ENCODE measurements around the gene CRIM1. TPM values are rescaled to one million over a fixed set of nuclear protein-coding genes. Genes with fewer than 3 reads are reported as not detected.

The CRIM1 gene
- total RNA-seq, 4 donors from 2014 or later = 72.6 to 162 (median 112) TPM

GRCh38 chr2:36405183-36405582 is 49.6 kb downstream of the CRIM1 start:
- no peak for DNase-seq (ENCODE audit: low spot score in 2 of 2)
- H3K4me3 ChIP-seq = no peak overlapping the region
- H3K27me3 ChIP-seq = no peaks in the 10 kb centered on the region
- no peaks in the 10 kb centered on the region for H3K36me3 ChIP-seq
- H3K4me1 ChIP-seq = peaks cover 25% of the 10 kb centered on the region
- no peak overlapping the region for H3K27ac ChIP-seq
- 76% methylated on average over 5 of the region's 5 CpGs for WGBS
- TF ChIP-seq POLR2A (IDR thresholded peaks at IDR 0.05) (no peak), POLR2AphosphoS5 (IDR thresholded peaks at IDR 0.05) (no peak), CTCF (IDR thresholded peaks at IDR 0.05) (no peak)
- no peaks in the 10 kb centered on the region for H3K9me3 ChIP-seq

- H3K4me1 ChIP-seq = peaks cover 28% of the 10 kb centered on the region
- no peaks in the 10 kb centered on the region for H3K36me3 ChIP-seq
- H3K27me3 ChIP-seq = no peaks in the 10 kb centered on the region
- no peak overlapping the region for H3K27ac ChIP-seq
- WGBS = 92% methylated on average over 3 of the region's 3 CpGs
- TF ChIP-seq EP300 (IDR thresholded peaks at IDR 0.05) = no peak
- TF ChIP-seq POLR2AphosphoS5 (IDR thresholded peaks at IDR 0.05) = no peak
- no peak for TF ChIP-seq CTCF (IDR thresholded peaks at IDR 0.05)
- TF ChIP-seq POLR2A (IDR thresholded peaks at IDR 0.05) = no peak
- no peak overlapping the region for H3K4me3 ChIP-seq
- no peak for DNase-seq (ENCODE audit: low spot score in 2 of 2)
- H3K9me3 ChIP-seq = no peaks in the 10 kb centered on the region
These were observed 50.7 kb downstream of the CRIM1 start for GRCh38 chr2:36406296-36406695.

GRCh38 chr2:36407413-36407812 is 51.8 kb downstream of the CRIM1 start:
- DNase-seq (ENCODE audit: low spot score in 2 of 2) = no peak
- WGBS = 33% methylated on average over 4 of the region's 4 CpGs
- H3K27me3 ChIP-seq = no peaks in the 10 kb centered on the region
- TF ChIP-seq EP300 (IDR thresholded peaks at IDR 0.05) = no peak
- TF ChIP-seq POLR2A (IDR thresholded peaks at IDR 0.05) = no peak
- TF ChIP-seq CTCF (IDR thresholded peaks at IDR 0.05) = no peak
- TF ChIP-seq POLR2AphosphoS5 (IDR thresholded peaks at IDR 0.05) = no peak
- no peaks in the 10 kb centered on the region for H3K36me3 ChIP-seq
- H3K4me3 ChIP-seq = no peak overlapping the region
- H3K4me1 ChIP-seq = peaks cover 28% of the 10 kb centered on the region
- H3K27ac ChIP-seq = peak overlapping the region; percentile 55
- no peaks in the 10 kb centered on the region for H3K9me3 ChIP-seq

- 62% methylated on average over 10 of the region's 10 CpGs for WGBS
- Histone ChIP-seq H3K36me3 (no peaks in the 10 kb centered on the region), H3K27me3 (no peaks in the 10 kb centered on the region), H3K27ac (peak overlapping the region; percentile 55), H3K4me3 (no peak overlapping the region), H3K4me1 (peaks cover 33% of the 10 kb centered on the region), H3K9me3 (no peaks in the 10 kb centered on the region)
- TF ChIP-seq CTCF (IDR thresholded peaks at IDR 0.05) = no peak
- no peak for TF ChIP-seq EP300 (IDR thresholded peaks at IDR 0.05)
- TF ChIP-seq POLR2AphosphoS5 (IDR thresholded peaks at IDR 0.05) = no peak
- TF ChIP-seq POLR2A (IDR thresholded peaks at IDR 0.05) = no peak
- DNase-seq (ENCODE audit: low spot score in 2 of 2) = no peak
These were observed 52.7 kb downstream of the CRIM1 start for GRCh38 chr2:36408198-36408703.

- no peak for DNase-seq (ENCODE audit: low spot score in 2 of 2)
- TF ChIP-seq EP300 (IDR thresholded peaks at IDR 0.05) = no peak
- Histone ChIP-seq H3K27me3 (no peaks in the 10 kb centered on the region), H3K9me3 (no peaks in the 10 kb centered on the region), H3K36me3 (no peaks in the 10 kb centered on the region), H3K4me1 (peaks cover 37% of the 10 kb centered on the region), H3K27ac (peak overlapping the region; percentile 3), H3K4me3 (no peak overlapping the region)
- WGBS = 83% methylated on average over 2 of the region's 2 CpGs
These were observed 53.8 kb downstream of the CRIM1 start for GRCh38 chr2:36409335-36409734.

GRCh38 chr2:36409935-36410334 is 54.4 kb downstream of the CRIM1 start:
- Histone ChIP-seq H3K36me3 (no peaks in the 10 kb centered on the region), H3K27ac (peak overlapping the region; percentile 26), H3K4me1 (peaks cover 39% of the 10 kb centered on the region), H3K4me3 (no peak overlapping the region), H3K27me3 (no peaks in the 10 kb centered on the region), H3K9me3 (no peaks in the 10 kb centered on the region)
- DNase-seq (ENCODE audit: low spot score in 2 of 2) = no peak
- 66% methylated on average over 4 of the region's 4 CpGs for WGBS
- TF ChIP-seq POLR2AphosphoS5 (IDR thresholded peaks at IDR 0.05) = no peak
- no peak for TF ChIP-seq EP300 (IDR thresholded peaks at IDR 0.05)
- no peak for TF ChIP-seq CTCF (IDR thresholded peaks at IDR 0.05)
- TF ChIP-seq POLR2A (IDR thresholded peaks at IDR 0.05) = no peak

All from suprapubic skin (tissue), 4 donors.